Fibroblast of villous mesenchyme (primary cell): ENCODE results near the gene ATOSA. TPM values are rescaled to one million over a fixed set of nuclear protein-coding genes. Genes with fewer than 3 reads are reported as not detected.
A peak's percentile ranks its signal among the peaks of the same experiment; 100 is the strongest.

Experiments
- DNase-seq: peaks from one replicate; pipeline ENCODE4 v3.0.0-alpha.2; 2010; ENCODE audit warnings: low read depth
- H3K4me3 ChIP-seq: 2 replicates; pipeline ENCODE4 v1.5.1; 2011; ENCODE audit warnings: low read depth, mild to moderate bottlenecking, low read length
- CTCF ChIP-seq: IDR thresholded peaks from 2 replicates; pipeline ENCODE4 v1.5.1; 2012; ENCODE audit warnings: low read depth, mild to moderate bottlenecking, low read length; ENCODE audit not compliant: insufficient read depth
- total RNA-seq: library from RNA; depleted of rRNA; stranded (reverse); fragments of >200 nt; gene quantifications from 2 replicates; pipeline ENCODE4 v1.2.3, GENCODE V29; 2012

ATOSA gene
- total RNA-seq, 1 donor = 29.8 TPM

- DNase-seq = no peak
- no peak overlapping the region for H3K4me3 ChIP-seq
- no peak for TF ChIP-seq CTCF
These were observed 21.9 kb downstream of the ATOSA start for GRCh38 chr15:52657338-52657737.

GRCh38 chr15:52656412-52656811 lies 22.8 kb downstream of the ATOSA start:
- TF ChIP-seq CTCF = no peak
- H3K4me3 ChIP-seq = no peak overlapping the region
- DNase-seq = no peak

GRCh38 chr15:52653431-52653964 lies 25.7 kb downstream of the ATOSA start:
- DNase-seq = peak; percentile 73
- TF ChIP-seq CTCF = no peak
- H3K4me3 ChIP-seq = no peak overlapping the region

- H3K4me3 ChIP-seq = no peak overlapping the region
- no peak for TF ChIP-seq CTCF
- DNase-seq = peak; percentile 89
These were observed 26.2 kb downstream of the ATOSA start for GRCh38 chr15:52652984-52653383.

- peak overlapping the region; percentile 46 for H3K4me3 ChIP-seq
- TF ChIP-seq CTCF = no peak
- DNase-seq = no peak
These were observed 26.9 kb downstream of the ATOSA start for GRCh38 chr15:52652286-52652685.

GRCh38 chr15:52651868-52652267 lies 27.3 kb downstream of the ATOSA start:
- no peak for TF ChIP-seq CTCF
- DNase-seq = peak; percentile 95
- peak overlapping the region; percentile 46 for H3K4me3 ChIP-seq

GRCh38 chr15:52651114-52651513 lies 28.1 kb downstream of the ATOSA start:
- H3K4me3 ChIP-seq = no peak overlapping the region
- DNase-seq = no peak
- no peak for TF ChIP-seq CTCF
